GM21619 (cell line): ENCODE measurements around the gene CACNA1F.

Source experiments
- ATAC-seq: cut with Tn5 transposase; IDR thresholded peaks from one replicate; pipeline ENCODE4 v1.9.1; 2021; ENCODE audit not compliant: unreplicated experiment

The CACNA1F gene

GRCh38 chrX:49155900-49156837 is 77.0 kb downstream of the CACNA1F start:
- peak; percentile 90 for ATAC-seq

DNA sequence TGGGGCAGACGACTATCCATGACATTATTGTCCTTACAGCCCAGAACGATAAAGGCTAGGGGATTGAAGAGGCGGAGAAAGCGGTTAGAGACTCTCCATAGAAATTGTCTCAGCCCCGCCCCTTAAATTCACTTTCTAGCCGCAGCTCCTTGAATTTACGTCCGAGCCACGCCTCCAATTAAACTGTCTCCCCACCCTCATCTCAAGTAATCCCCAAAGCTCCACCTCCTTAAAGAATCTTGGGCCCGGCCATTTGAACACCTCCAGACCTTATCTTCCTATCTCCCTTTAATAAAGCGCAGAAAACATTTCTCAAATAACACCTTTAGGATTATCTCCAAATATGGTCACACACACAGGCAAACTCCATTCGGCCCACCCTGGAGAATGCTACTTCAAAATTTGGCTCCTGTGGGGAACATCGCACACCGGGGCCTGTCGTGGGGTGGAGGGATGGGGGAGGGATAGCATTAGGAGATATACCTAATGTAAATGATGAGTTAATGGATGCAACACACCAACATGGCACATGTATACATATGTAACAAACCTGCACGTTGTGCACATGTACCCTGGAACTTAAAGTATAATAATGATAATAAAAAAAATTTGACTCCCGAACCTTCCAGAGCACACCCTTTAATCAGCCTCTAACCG is 77.8 kb downstream of the CACNA1F start:
- no peak for ATAC-seq
